Fibroblast of the aortic adventitia (primary cell): ENCODE results near the gene STRN3. TPM values are rescaled to one million over a fixed set of nuclear protein-coding genes. Genes with fewer than 3 reads are reported as not detected.
"Not testable (repeated sequence)": the region's sequence is repeated elsewhere in the genome, so short reads cannot be mapped to it uniquely, and the experiment has no call there.

Experiments
- DNase-seq: peaks from one replicate; pipeline ENCODE4 v3.0.0-alpha.2; 2010; ENCODE audit warnings: low read depth
- H3K4me3 ChIP-seq: 2 replicates; pipeline ENCODE4 v1.5.1; 2011; ENCODE audit warnings: low read depth, mild to moderate bottlenecking, control low read depth, low read length, moderate library complexity
- total RNA-seq: library from RNA; depleted of rRNA; stranded (reverse); fragments of >200 nt; gene quantifications from 2 replicates; pipeline ENCODE4 v1.2.3, GENCODE V29; 2012; ENCODE audit warnings: low replicate concordance
- TF ChIP-seq, protein P1 (sequence below): IDR thresholded peaks from 2 replicates; pipeline ENCODE4 v1.5.1; 2011; ENCODE audit warnings: mild to moderate bottlenecking, low read length, control low read depth, inconsistent platforms; ENCODE audit not compliant: insufficient read depth

Gene STRN3
- total RNA-seq, 1 donor: 51.1 TPM

DNA sequence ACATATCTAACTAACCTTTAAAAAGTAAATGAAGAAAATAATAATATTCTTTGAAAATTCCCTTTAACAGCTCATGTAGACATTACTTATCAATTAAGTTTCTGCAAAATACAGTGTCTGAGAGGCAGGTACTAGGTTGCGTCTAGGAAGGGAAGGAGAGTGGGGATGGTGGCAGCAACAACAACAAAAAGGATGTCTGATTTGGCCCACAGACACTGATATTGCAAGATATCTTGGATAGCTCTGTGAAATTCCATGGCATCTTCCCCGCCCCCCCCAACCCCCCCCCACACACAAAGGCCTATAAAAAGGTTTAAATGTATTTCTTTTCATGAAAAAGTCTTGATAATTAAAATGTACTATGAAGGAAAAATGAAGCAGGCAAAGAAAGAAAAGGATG lies 42.3 kb downstream of the STRN3 start:
- TF ChIP-seq, protein P1, sequence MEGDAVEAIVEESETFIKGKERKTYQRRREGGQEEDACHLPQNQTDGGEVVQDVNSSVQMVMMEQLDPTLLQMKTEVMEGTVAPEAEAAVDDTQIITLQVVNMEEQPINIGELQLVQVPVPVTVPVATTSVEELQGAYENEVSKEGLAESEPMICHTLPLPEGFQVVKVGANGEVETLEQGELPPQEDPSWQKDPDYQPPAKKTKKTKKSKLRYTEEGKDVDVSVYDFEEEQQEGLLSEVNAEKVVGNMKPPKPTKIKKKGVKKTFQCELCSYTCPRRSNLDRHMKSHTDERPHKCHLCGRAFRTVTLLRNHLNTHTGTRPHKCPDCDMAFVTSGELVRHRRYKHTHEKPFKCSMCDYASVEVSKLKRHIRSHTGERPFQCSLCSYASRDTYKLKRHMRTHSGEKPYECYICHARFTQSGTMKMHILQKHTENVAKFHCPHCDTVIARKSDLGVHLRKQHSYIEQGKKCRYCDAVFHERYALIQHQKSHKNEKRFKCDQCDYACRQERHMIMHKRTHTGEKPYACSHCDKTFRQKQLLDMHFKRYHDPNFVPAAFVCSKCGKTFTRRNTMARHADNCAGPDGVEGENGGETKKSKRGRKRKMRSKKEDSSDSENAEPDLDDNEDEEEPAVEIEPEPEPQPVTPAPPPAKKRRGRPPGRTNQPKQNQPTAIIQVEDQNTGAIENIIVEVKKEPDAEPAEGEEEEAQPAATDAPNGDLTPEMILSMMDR: no peak
- no peak for DNase-seq
- no peak overlapping the region for H3K4me3 ChIP-seq

DNA sequence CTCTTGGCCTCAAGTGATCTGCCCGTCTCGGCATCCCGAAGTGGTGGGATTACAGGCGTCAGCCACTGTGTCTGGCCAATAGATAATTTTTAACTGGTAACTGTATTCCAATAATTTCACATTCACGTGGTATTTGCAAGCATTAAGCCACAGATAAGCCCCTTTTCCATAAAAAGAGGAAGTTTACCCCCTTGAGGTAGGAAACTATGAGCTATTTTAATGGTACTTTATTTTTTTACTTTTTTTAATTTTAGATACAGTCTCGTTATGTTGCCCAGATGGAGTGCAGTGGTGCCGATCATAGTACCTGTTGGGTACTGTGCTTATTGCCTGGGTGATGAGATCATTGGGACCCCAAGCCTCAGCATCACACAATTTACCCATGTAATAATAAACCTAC lies 43.6 kb downstream of the STRN3 start:
- H3K4me3 ChIP-seq: no peak overlapping the region
- DNase-seq: no peak
- TF ChIP-seq, protein P1: no peak

DNA sequence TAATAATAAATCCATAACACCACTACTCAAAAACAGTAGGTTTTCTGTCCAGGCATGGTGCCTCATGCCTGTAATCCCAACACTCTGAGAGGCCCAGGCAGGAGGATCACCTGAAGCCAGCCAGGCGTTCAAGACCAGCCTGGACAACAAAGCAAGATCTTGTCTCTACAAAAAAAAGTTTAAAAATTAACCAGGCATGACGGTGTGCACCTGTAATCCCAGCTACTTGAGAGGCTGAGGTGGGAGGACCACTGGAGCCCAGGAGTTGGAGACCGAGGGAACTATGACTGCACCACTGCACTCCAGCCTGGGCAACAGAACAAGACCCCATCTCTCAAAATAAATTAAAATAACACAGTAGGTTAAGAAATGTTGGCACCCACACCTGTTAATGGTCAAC lies 45.2 kb downstream of the STRN3 start:
- DNase-seq: no peak
- TF ChIP-seq, protein P1: no peak
- H3K4me3 ChIP-seq: no peak overlapping the region

DNA sequence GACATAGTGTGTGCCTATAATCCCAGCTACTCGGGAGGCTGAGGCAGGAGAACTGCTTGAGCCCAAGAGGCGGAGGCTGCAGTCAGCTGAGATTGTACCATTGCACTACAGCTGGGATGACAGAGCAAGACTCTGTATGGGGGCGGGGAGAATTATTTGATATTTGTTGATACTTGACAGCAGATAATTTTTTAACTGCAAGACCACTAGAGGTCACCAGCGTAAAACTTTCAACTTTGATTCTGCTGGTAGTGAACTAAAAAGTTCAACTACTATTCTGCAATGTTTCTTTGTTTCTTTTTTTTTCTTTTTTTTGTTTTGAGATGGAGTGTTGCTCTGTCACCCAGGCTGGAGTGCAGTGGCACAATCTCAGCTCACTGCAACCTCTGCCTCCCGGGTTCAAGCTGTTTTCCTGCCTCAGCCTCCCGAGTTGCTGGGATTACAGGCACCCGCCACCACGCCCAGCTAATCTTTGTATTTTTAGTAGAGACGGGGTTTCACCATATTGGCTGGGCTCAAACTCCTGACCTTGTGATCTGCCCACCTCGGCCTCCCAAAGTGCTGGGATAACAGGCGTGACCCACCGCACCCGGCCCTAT lies 46.0 kb downstream of the STRN3 start:
- DNase-seq: peak; percentile 87
- H3K4me3 ChIP-seq: not testable (repeated sequence)
- TF ChIP-seq, protein P1: peak; percentile 64

DNA sequence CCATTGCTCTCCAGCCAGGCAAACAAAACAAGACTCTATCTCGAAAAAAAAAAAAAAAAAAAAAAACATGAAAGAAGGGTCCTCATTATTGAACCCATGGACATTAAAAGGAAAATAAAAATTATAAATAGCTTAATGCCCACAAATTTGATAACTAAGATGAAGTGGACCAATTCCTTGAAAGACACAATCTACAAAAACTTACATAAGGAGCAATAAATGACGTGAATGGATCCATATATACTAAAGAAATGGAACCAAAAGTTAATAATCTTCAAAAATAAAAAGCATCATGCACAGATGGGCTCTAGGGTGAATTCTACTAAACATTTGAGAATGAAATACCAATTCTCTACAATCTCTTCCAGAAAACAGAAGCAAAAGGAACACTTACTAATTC lies 48.4 kb downstream of the STRN3 start:
- H3K4me3 ChIP-seq: no peak overlapping the region
- no peak for DNase-seq
- TF ChIP-seq, protein P1: no peak

GRCh38 chr14:30974628-30975027 lies 51.6 kb downstream of the STRN3 start:
- no peak overlapping the region for H3K4me3 ChIP-seq
- DNase-seq: no peak
- TF ChIP-seq, protein P1: no peak

DNA sequence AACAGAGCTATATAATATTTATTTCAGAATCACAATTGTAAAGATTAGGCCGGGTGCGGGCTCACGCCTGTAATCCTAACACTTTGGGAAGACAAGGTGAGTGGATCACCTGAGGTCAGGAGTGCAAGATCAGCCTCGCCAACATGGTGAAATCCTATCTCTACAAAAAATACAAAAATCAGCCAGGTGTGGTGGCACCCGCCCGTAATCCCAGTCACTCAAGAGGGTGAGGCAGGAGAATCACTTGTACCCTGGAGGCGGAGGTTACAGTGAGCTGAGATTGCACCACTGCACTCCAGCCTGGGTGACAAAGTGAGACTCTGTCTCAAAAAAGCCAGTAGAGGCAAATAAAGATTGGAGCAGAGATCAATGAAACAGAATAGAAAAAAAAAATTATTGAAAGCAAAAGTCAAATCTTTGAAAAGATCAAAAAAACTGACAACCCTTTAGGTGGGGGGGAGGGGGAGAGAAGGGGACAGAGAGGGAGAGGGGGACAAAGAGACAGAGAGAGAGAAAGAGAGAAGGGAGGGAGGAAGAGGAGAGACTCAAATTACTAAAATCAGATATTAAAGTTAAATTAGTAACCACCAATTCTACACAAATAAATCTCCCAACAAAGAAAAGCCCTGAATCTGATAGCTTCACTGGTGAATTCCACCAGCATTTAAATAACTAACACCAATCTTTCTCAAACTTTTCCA lies 53.1 kb downstream of the STRN3 start:
- H3K4me3 ChIP-seq: no peak overlapping the region
- TF ChIP-seq, protein P1: no peak
- no peak for DNase-seq

DNA sequence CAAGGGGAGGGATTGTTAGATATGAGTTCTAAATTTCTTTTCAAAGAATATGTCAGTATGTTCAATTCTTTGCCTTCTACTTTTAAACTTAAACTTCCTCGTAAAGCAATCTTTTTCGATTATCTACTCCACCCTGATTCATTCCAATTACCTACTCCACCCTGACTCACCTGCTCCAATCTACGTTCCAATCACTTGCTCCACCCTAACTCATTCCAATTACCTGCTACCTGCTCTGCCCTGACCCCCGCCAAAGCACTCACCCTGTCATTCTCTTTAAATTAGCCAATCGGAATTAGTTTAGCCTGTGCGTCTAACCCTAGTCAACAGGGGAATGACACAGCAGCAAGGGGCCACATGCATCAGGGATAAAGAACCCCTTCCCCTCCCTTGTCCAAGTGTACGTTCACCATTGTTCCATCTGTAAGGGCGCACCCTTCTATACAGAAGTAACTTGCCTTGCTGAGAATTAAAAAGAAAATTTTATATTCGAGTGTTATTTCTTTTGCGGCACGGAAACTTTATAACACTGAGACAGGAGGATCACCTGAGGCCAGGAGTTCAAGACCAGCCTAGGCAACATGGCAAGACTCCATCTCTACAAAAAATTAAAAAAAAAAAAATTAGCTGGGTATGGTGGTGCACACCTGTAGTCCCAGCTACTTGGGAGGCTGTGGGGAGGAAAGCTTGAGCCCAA lies 54.0 kb downstream of the STRN3 start:
- DNase-seq, H3K4me3 ChIP-seq: not testable (repeated sequence)
